HG02678 (cell line): Measurements from ENCODE around the gene HILPDA.

Experiments
- ATAC-seq: cut with Tn5 transposase; IDR thresholded peaks from one replicate; pipeline ENCODE4 v1.9.1; 2021; ENCODE audit warnings: mild to moderate bottlenecking, moderate library complexity; ENCODE audit not compliant: unreplicated experiment

The HILPDA gene, protein sequence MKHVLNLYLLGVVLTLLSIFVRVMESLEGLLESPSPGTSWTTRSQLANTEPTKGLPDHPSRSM

DNA sequence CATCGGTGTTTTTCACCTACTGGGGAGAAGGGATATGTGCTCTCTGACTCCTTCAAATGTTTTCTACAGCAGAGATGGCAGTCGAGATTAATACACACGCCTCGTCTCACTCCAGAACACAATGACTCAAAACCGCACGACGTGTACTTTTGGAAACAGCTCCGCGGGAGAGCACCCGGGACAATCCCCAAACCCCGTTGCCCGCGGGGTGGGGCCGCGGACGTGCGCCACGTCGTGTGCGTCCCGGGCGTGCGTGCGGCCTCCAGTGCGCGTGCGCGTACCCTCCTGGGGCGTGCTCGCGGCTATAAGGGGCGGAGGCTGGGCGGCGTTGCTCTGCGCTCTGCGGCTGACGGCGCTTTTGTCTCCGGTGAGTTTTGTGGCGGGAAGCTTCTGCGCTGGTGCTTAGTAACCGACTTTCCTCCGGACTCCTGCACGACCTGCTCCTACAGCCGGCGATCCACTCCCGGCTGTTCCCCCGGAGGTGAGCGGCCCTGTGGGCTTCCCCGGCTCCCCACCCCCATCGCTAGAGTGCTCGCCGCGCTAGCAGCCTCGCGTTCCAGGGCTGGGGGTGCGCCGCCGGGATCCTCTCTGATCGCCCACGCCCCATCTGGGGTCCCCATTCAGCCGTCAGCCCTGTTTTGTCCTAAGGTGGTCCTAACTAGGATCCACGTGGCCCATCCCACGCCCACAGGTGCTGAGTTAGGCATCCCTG, at the start of gene HILPDA:
TSS of gene HILPDA (plus strand) at position 336 of the 712 bp plus-strand sequence. CDS start 1,391 bp downstream, outside the sequence.
- peak; percentile 86 for ATAC-seq

DNA sequence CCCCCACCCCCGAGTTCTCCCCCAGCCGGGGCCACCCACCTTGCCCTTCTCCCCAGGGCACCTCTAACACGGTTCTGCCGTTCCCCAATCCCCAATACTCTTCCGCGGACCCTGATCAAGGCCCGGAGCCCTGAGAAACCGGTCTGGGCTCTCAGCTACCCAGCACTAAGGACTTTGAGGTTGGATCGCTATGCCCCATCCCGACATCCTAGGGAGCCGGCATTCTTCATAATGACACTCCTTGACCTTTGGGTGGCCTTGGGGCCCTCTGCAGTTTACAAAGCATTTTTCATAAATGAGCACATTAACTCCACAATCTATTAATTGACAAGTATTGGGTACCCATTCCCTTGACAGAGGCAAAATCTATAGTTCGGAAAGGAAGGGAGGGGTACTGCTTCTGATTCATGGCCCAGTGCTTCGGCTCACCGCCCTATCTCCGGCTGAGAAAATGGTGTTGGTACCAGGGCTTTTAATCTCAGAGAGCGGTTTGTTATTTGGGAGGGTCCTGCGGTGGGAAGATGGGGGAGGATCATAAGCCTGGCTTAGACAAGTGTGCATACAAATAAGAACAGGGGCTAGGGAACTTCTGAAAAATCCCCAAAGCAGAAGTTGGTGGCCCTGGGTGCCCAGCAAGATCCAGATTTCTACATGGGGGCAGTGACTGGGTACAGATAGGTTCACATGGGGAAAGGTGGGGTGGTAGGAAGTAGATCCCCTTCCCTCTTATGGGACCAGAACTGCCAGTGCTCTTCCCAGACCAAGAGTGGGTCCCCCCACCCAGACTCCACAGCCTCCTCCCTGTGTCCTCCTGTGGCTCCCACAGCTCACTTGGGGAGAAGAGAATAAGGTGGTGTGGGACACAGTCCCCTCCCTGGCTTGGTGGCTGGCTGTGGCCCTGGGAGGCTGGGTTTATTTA, 49.1 kb upstream of the HILPDA start:
- ATAC-seq, result no peak

DNA sequence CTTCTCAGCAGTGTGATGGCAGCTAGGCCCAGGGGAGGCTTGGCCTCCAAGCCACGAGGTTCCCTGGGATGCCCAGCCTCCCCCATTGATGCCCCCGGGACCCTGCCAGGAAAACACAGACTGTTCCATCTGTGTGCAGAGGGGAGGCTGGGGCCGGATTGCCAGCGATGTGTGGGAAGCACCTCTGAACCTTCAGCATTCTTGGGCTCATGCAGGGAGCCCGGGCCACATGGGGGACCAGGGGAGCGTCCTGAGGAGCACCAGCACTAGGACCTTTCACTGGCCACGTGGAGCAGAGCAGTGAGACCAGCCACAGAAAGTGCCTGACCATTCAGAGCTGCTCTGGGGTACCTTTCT, 48.5 kb upstream of the HILPDA start:
- no peak for ATAC-seq

DNA sequence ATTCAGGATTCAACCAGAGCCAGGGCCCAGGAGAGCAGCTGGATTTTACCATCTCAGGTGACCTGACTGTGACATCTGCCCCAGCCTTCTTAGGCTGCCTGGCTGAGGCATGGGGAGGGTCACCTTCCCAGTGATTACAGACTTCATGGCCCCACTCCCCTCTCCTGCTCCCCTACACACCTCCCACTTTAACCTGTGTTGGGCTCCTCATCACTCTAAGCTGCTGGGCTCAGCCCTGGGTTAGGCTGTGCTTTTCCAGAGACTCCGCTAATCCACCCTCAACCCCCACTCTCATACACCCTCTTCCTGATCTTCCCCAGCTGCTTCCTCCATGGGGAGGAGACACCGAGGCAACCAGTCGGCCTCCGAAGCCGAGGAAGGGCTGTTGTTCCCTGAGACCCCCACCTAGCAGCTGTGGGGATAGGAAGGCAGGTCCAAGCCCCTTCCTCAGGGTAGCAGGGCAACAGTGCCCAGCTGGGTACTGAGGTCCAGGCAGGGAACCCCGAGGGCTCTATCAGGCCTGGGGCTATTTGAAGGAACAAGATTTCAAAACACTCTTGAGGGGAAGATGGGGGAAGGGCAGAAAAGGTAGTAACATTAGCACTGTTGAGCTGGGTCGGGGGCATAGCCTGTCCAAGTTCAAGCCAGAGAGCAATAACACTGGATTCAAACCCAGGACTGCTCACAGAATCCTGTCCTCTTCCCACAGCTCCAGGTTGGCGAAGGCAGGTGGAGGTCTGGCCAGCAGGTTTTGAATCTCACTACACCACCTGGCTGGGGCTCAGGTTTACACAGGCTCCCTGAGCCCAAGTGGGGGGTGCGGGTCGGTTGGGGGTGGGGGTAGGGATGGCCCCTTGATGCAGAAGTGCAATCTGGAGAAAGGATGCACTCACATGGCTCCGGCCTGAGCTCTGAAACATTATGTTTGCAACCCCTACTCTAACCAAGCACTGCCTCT, 47.6 kb upstream of the HILPDA start:
- no peak for ATAC-seq

DNA sequence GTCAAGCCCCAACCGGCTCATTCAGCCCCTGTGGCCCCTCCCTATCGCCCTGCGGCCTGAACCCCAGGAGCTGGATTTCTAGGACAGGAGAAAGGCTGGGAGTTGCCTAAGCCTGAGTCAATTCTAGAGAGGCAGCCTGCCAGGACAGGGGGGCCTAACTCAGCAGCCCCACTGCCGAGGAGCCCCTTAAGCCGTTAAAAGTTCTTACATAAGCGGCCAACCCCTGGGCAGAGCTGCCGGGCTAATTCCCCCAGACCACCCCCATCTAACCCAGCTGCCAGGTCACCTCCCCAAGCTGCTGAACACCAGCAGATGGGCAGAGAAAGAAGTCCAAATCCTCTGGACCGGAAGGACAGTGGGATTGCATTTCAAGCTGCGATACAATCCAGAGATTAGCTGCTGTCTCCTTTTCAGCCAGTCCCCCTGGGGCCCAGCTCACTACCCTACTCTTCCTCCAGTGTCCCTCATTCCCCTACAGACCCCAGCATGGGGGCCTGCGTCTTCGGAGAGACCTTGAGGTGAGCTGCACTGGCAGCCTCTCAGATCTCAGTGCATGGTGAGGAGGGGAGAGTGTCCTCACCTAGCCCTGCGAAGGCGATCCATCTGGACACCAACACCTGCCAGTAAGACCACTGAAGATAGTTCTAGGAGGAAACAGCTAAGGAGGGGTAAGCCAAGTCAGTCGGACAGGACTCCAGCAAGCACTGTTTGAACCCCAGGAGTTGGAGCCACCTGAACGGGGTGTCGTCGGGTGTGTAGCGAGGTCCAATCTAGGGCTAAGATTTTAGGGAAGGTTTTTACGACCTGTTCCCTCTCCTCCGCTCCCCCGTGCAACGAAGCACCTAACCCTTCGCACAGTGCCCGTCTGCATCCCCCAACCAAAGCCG, 46.7 kb upstream of the HILPDA start:
- no peak for ATAC-seq

DNA sequence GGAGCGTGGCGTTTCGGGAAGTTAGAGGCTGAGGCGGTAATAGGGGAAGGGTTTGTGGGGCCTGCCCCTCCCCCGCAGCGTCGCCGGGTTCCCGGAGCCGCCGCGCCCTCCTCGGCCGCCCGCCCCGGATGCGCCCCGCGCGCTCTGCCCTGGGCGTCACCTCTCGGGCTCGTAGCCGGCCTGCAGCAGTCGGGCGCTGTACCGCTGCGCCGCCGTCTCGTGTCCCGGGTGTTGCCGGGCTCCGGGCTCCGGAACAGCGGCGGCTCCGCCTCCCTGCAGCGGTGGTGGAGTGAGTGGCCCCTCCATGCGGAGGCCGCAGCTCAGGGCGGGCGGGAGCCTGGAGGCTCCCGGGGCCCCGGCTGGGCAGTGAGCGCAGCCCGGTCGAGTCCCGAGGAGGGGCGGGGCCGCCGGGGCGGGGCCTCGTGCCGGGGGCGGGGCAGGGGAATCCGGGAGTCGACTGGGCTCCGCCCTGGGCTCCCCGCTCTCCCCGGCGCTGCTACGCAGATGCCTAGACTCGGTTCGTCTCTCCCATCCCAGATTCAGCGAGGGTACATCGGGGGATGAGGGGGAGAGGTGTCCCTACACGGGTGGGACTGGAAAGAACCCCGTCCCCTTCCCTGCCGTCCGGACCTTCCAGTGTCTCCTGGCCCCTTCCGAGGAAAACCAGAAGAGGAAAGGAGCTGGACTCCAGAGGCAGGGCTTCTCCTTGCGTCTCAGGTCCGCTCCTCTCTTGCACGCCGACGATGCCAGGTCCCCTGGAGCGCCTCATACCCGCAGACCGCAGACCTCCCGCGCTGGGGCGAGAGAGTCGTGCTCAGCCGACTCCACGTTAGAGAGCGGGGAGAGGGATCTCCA, 45.9 kb upstream of the HILPDA start, which contains the start of gene IMPDH1:
TSS of gene IMPDH1 (minus strand) at position 387 of the 855 bp plus-strand sequence. CDS start at position 306, 81 bp downstream.
- peak; percentile 82 for ATAC-seq

DNA sequence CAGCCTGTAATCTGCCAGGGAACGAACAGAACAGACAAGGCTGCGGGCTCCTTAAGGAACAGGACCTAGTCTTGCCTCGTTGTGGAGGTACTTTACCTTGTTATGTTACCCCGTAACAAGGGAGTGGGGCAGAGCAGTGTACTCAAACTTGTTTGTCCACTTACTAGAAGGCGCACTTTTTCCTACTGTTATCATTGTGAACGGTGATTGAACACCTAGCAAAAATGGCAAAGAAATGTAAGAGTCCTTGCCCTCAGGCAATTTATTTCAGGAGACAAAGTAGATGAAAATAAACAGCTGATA, 45.3 kb upstream of the HILPDA start:
- no peak for ATAC-seq

DNA sequence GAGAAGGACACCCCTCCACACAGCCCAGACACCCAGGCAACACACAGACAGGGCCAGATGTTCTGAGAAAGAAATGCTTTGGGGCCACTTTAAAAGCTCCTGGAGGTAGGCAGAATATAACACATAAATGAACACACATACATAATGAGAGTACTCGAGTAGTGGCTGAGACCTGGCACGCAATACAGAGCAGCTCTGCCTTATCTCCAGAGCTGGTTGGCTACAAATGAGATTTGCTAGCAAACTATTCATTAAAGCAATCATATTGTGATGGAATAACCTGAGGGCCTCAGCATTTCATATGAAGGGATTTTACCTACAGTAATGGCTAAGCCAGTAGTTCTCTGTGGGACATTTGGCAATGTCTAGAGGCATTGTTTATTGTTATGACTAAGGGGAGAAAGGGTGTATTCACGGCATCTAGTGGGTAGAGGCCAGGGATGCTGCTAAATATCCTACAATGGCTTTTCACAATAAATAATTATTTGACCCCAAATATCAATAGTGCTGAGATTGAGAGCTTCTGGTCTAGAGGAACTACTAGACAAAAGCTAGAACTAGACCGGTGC, 40.4 kb upstream of the HILPDA start:
- ATAC-seq, result no peak

DNA sequence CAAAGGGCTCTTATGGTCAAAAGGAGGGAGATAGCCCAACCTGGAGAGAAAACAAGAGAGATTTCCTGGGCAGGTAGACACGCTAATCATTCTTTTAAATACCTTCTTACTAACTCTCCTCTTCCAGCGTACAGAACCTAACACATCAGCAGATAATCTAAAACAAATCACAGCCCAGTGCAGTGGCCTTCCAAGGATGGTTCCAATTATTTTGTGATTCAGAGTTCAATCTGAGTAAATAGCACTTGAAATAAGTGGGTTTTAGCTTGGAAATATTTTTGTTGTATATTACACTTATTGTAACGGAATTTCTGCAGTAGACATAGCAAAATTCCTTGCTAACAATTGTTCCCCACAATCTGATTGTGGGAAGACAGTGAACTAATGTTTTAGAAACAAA, 38.6 kb upstream of the HILPDA start:
- no peak for ATAC-seq

DNA sequence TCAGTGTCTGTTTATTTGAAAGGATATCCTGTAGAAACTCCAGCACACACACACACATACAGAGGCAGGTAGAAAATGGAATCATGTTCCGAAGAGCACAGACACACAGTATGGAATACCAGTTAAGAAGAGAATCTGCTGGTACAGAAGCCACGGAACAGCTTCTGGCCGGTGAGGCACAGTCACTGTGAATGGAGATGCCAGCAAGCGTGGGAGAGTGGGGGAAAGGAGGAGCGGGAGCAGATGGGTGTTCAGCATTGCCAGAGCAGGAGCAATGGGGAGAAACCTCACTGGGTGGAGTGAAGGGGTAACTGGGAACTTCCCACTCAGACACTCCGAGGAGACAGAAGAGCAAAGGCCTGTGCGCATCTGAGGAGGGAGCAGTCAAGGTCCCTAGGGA, 36.4 kb upstream of the HILPDA start:
- no peak for ATAC-seq

DNA sequence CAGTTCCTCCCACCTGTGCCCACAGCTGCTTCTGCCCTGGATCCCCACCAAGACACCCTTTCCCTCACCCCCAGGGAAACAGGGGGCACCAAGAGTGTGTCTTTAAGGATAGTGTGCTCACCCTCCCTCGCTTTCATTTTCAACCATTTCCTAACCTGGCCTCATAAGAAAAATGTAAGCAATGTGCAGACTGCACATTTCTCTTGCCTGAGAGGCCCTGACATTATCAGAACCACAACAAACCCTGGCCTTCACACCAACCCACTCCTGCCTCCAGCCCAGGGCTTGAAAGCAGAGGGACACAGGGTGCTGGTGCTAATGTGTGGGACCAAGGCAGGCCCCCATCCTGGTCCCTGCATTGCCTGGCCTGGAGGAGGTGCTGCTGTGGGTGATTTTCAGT, 34.9 kb upstream of the HILPDA start:
- no peak for ATAC-seq

DNA sequence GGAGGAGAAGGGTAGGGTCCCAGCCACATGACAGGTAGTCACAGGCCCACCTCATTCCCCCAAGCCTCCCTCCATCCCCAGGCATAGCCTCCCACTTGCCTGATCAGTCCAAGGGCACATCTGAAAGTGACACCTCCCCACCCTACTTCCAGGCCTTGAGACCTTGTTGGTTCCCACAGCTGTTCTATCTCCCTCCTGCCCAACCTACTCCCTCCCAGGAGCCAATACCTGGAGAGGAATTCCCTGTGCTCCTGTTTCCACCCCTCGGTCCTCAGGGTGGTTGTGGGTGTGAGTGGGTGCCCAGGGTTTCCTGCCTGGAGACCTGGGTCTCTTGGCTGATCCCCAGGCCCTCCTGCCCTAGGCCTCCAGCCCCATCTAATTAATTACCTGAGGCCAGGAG, 34.3 kb upstream of the HILPDA start:
- ATAC-seq, result no peak

DNA sequence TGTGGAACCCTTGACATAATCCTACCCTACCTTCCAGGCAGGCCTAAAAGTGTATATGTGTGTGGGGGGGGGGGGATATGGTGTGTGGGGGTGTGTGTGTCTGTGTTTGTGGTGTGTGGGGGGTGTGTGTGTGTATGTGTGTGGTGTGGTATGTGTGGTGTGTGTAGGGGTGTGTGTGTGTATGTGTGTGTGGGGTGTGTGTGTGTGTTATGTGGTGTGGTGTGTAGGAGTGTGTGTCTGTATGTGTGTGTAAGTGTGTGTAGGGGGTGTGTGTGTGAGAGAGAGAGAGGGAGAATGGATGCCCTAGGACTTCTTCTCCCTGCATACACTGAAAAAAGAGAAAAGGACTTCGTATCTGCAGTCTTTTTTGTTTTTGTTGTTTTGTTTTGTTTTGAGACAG, 33.6 kb upstream of the HILPDA start:
- no peak for ATAC-seq

DNA sequence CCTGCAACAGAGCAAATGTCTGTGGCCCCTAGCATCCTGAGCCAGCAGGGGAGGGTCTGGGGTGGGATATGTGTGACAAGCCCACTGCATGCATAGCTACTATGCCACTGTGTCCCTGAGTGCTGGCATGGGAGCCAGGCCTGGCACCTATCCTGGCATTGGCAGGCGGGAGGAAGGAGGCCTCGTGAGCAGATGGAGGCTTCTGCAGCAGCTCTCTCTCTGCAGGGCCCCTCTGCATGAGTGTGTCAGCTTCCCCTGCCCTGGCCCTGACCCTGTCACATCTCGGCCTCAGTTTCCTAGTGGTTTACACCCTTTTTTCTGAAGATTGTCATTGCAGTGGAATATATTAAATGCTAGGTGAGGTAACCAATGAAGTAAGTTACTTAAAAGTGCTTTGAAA, 32.8 kb upstream of the HILPDA start:
- ATAC-seq, result no peak

DNA sequence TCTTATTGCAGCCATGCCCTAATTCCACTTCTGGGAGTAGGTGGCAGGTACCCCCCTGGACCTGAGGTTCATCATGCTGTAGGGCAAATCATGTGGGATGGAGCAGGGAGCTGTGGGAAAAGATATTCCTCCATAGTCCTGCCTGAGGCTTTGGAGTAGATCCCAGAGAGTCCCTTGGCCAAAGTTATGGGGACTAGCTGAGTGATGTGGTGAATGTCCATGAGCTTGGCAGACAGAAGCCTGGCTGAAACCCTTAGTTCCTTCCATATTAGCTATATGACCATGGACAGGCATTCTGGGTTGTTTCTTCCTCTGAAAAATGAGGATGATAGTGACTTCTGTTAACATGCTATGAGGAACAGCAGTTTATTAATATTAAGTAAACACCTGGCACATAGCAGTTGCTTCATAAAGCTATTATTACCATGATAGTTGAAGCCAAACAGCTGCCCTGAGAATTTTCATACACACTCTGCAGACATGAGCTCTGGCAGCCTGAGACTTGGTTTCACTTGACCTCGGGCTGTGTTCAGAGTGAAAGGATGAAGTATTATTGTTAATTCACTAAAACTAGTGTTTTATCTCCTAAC, 30.9 kb upstream of the HILPDA start:
- ATAC-seq, result no peak

DNA sequence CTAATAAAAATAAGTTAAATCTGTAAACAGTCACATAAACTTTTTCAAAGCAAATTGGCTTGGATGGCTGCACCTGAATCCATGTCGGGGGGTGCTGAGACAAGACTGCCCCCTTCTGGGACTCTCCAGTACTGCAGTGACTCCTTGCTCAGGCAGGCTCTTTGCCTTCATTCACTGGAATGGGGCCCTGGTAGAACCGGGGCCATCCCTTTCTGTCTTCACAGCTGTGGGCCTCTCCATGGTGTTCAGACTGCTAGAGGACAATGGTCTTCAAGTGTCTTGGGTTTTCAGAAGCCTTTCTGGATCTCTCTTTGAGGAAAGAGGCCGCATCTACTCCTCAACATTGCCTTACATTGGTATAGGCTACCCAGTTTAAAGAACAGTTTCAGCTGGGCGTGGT, 29.8 kb upstream of the HILPDA start:
- no peak for ATAC-seq

DNA sequence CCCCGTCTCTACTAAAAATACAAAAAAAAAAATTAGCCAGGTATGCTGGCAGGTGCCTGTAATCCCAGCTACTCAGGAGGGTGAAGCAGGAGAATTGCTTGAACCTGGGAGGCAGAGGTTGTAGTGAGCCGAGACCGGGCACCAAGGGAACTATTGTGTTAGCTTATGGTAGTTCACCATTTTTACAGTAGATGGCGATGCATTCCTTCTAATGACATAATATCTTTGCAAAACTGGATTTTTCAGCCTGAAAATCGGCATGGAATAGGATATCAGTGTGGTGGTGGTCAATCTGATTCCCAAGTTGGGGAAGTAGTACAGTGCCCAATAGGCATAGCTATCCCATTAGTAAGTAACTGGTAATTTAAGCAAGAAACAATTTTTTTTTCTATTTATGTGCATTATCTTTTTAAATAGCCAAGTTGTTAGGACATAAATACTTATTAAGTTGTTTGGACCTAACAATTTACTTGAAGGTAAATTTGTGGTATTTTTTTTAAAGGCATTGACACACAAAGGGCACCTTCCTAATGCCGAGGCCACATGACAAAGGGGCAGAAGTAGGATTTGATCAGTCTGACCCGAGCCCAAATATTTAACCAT, 28.3 kb upstream of the HILPDA start:
- no peak for ATAC-seq

DNA sequence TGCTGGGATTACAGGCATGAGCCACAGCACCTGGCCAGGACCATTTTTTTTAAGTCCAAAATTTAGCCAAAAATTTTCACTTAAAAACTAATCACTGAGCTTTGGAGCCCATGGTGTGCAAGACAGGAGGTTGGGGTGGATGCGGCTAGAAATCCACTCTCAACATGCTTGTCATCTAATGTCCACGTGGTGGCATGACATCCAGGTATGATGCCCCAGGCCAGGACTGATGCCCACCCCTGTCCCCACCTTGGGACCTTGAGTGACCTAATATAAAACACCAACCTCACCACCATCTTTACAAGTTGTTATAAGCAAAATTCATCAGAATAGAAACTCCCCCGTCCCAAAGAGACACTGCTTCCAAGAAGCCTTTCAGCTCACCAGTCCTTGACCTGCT, 25.5 kb upstream of the HILPDA start:
- ATAC-seq, result no peak
